ENCODE results near the gene HIP1. TPM values are rescaled to one million over a fixed set of nuclear protein-coding genes. Genes with fewer than 3 reads are reported as not detected.

HIP1 gene
- total RNA-seq, 1 experiment from 2014 or later, result 32.0 TPM

DNA sequence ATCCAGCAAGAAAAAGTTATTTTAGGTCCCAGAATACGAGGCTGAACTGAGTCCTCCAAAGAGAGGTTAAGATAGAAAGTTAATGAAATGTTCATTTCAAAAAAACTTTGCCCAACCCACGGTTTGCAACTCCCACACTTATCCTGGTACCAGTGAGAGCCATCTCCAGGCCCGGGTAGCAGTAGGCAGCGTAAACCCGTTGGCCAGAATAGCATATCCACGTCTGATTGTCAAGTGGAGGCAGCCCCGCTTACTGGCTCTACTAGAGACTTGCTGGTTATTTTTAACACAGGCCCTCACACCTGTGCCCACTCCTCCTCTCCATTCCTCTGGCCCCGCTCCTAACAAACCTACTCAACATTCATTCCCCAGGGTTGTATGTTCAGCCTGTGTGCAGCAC, 109.7 kb downstream of the HIP1 start:
- H3K36me3 ChIP-seq (ENCODE audit: low read depth), result 0 out of 2 replicates have a peak, but pooled peaks cover 3% of the 10 kb centered on the region
- H3K27ac ChIP-seq, result no peak overlapping the region
- H4K20me1 ChIP-seq (ENCODE audit: insufficient read depth), result no peaks in the 10 kb centered on the region
- no peaks in the 10 kb centered on the region; the same call in 1 of the 2 replicates for H3K9me2 ChIP-seq (ENCODE audit: insufficient read depth)
- H3K9me3 ChIP-seq (ENCODE audit: insufficient read depth, low read depth), result peaks cover 5% of the 10 kb centered on the region; the same call in 1 of the 2 replicates
- no peaks in the 10 kb centered on the region for H3K79me2 ChIP-seq (ENCODE audit: low read depth)
- no peaks in the 10 kb centered on the region for H3F3A ChIP-seq (ENCODE audit: insufficient read depth, low read depth)
- no peaks in the 10 kb centered on the region for H3K27me3 ChIP-seq (ENCODE audit: insufficient read depth, low read depth)
- no peak overlapping the region for H3K4me2 ChIP-seq
- POLR2A ChIA-PET (ENCODE audit: unreplicated experiment), result no interaction called here
- H3K4me3 ChIP-seq, result no peak overlapping the region
- TF ChIP-seq, protein P1, sequence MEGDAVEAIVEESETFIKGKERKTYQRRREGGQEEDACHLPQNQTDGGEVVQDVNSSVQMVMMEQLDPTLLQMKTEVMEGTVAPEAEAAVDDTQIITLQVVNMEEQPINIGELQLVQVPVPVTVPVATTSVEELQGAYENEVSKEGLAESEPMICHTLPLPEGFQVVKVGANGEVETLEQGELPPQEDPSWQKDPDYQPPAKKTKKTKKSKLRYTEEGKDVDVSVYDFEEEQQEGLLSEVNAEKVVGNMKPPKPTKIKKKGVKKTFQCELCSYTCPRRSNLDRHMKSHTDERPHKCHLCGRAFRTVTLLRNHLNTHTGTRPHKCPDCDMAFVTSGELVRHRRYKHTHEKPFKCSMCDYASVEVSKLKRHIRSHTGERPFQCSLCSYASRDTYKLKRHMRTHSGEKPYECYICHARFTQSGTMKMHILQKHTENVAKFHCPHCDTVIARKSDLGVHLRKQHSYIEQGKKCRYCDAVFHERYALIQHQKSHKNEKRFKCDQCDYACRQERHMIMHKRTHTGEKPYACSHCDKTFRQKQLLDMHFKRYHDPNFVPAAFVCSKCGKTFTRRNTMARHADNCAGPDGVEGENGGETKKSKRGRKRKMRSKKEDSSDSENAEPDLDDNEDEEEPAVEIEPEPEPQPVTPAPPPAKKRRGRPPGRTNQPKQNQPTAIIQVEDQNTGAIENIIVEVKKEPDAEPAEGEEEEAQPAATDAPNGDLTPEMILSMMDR (conservative IDR thresholded peaks at IDR 0.05), result no peak
- TF ChIP-seq EZH2 (IDR thresholded peaks at IDR 0.05; ENCODE audit: low read depth), result no peak
- no peak overlapping the region for H2AFZ ChIP-seq
- CTCF ChIA-PET, result no interaction called here
- no peak for DNase-seq
- no TSS peak for BruUV-seq (replicated peaks)
- intact Hi-C loops (cut with micrococcal nuclease; ENCODE audit: unreplicated experiment), result no loop called here
- H3K4me1 ChIP-seq (replicated peaks; ENCODE audit: insufficient read depth), result no peaks in the 10 kb centered on the region

DNA sequence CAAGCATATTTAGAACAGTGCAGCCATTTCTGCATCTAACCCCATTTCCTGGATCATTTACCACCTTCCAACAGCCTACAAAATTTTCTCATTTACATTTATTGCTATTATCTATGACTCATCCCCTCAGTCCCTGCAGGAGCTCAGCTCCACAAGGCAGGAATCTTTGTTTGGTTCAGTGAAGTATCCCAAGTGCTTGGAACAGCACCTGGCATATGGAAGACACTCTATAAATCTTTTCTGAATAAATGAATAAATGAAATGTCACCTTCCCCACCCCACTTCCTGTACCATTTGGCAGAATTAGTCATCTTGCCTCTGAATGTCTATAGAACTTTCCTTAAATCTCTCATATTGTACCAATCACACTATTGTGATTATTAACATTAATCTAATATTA, 110.7 kb downstream of the HIP1 start:
- TF ChIP-seq, protein P1 (conservative IDR thresholded peaks at IDR 0.05), result no peak
- no peak for TF ChIP-seq EZH2 (IDR thresholded peaks at IDR 0.05; ENCODE audit: low read depth)
- no peak overlapping the region for H2AFZ ChIP-seq
- no peak overlapping the region for H3K27ac ChIP-seq
- ChIA-PET POLR2A (ENCODE audit: unreplicated experiment) (no interaction called here), CTCF (no interaction called here)
- H3K4me1 ChIP-seq (replicated peaks; ENCODE audit: insufficient read depth), result no peaks in the 10 kb centered on the region
- no peak overlapping the region for H3K4me3 ChIP-seq
- H3K9me3 ChIP-seq (ENCODE audit: insufficient read depth, low read depth), result peaks cover 5% of the 10 kb centered on the region; the same call in 1 of the 2 replicates
- no peaks in the 10 kb centered on the region for H4K20me1 ChIP-seq (ENCODE audit: insufficient read depth)
- no peaks in the 10 kb centered on the region for H3K27me3 ChIP-seq (ENCODE audit: insufficient read depth, low read depth)
- no peaks in the 10 kb centered on the region for H3K79me2 ChIP-seq (ENCODE audit: low read depth)
- DNase-seq, result no peak
- H3K9me2 ChIP-seq (ENCODE audit: insufficient read depth), result no peaks in the 10 kb centered on the region; the same call in 1 of the 2 replicates
- H3F3A ChIP-seq (ENCODE audit: insufficient read depth, low read depth), result no peaks in the 10 kb centered on the region
- intact Hi-C loops (cut with micrococcal nuclease; ENCODE audit: unreplicated experiment), result no loop called here
- no TSS peak for BruUV-seq (replicated peaks)
- 0 out of 2 replicates have a peak, but pooled peaks cover 3% of the 10 kb centered on the region for H3K36me3 ChIP-seq (ENCODE audit: low read depth)
- no peak overlapping the region for H3K4me2 ChIP-seq

DNA sequence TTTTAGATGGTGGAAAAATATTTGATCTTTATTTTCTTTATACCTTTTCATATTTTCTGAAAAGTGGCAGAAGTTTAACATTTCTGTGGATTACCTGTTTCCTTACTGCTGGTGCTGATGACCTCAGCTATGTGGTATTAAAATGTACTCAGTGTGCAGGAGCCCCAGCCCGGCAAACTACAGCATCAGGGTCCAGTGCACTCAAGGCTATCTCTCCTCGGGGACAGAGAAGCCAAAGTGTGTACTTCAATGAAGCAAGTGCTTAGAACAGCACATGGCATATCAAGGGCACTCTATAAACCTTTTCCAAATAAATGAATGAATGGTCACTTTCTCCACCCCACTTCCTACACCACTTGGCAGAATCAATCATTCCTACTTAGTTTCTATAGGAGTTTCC, 111.8 kb downstream of the HIP1 start:
- H2AFZ ChIP-seq, result no peak overlapping the region
- intact Hi-C loops (cut with micrococcal nuclease; ENCODE audit: unreplicated experiment), result no loop called here
- no peak overlapping the region for H3K4me2 ChIP-seq
- no peaks in the 10 kb centered on the region for H3K4me1 ChIP-seq (replicated peaks; ENCODE audit: insufficient read depth)
- TF ChIP-seq, protein P1 (conservative IDR thresholded peaks at IDR 0.05), result no peak
- TF ChIP-seq EZH2 (IDR thresholded peaks at IDR 0.05; ENCODE audit: low read depth), result no peak
- CTCF ChIA-PET, result no interaction called here
- no peaks in the 10 kb centered on the region for H3K79me2 ChIP-seq (ENCODE audit: low read depth)
- no peaks in the 10 kb centered on the region for H4K20me1 ChIP-seq (ENCODE audit: insufficient read depth)
- no peak for DNase-seq
- no peak overlapping the region for H3K27ac ChIP-seq
- POLR2A ChIA-PET (ENCODE audit: unreplicated experiment), result no interaction called here
- no peak overlapping the region for H3K4me3 ChIP-seq
- no peaks in the 10 kb centered on the region for H3F3A ChIP-seq (ENCODE audit: insufficient read depth, low read depth)
- no TSS peak for BruUV-seq (replicated peaks)
- H3K9me3 ChIP-seq (ENCODE audit: insufficient read depth, low read depth), result peaks cover 5% of the 10 kb centered on the region; the same call in 1 of the 2 replicates
- H3K9me2 ChIP-seq (ENCODE audit: insufficient read depth), result no peaks in the 10 kb centered on the region; the same call in 1 of the 2 replicates
- no peaks in the 10 kb centered on the region for H3K27me3 ChIP-seq (ENCODE audit: insufficient read depth, low read depth)
- H3K36me3 ChIP-seq (ENCODE audit: low read depth), result 0 out of 2 replicates have a peak, but pooled peaks cover 3% of the 10 kb centered on the region

All from PC-9 (cell line).